GM19035 (cell line): ENCODE data around the gene ATP12A.

Experiments used
- ATAC-seq: cut with Tn5 transposase; IDR thresholded peaks from one replicate; pipeline ENCODE4 v1.9.1; 2021; ENCODE audit not compliant: unreplicated experiment

ATP12A gene

DNA sequence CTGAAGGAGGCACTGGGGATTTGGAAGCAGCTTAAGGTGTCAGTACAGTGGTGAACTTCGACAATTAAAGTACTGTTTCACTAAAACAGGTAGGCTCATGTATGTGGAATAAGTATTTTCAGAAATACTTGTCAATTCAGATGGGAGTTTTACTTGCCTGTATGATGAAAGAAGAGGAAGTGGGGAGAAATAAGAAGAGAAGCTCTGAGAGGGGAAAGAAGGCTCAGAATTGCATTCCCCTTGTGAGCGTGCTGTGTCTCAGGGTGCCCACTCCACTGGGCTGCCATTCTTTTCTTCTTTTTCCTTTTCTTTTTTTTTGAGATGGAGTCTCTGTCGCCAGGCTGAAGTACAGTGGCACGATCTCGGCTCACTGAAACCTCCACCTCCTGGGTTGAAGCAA is 45.2 kb downstream of the ATP12A start:
- ATAC-seq = no peak

DNA sequence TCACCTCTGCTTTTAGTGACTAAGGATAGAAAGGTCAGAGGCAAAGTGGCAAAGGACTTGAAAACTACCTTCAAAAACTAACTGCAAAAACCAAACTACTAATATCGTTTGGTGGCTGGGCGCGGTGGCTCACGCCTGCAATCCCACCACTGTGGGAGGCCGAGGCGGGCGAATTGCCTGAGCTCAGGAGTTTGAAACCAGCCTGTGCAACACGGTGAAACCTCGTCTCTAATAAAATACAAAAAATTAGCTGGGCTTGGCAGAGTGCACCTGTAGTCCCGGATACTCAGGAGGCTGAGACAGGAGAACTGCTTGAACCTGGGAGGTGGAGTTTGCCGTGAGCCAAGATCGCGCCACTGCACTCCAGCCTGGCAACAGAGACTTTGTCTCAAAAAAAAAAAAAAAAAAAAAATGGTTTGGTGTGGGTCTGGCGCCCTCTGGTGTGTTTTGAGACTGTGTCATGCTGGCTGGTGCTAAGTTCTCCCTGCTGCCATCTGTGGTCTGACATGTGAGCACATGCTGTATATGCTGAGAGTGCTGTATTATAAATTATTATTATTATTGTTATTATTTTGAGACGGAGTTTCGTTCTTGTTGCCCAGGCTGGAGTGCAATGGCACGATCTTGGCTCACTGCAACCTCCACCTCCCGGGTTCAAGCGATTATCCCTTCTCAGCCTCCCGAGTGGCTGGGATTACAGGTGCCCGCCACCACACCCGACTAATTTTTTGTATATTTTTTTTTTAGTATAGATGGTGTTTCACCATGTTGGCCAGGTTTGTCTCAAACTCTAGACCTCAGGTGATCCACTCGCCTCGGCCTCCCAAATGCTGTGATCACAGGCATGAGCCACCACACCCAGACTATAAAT is 47.8 kb downstream of the ATP12A start:
- peak; percentile 69 for ATAC-seq

DNA sequence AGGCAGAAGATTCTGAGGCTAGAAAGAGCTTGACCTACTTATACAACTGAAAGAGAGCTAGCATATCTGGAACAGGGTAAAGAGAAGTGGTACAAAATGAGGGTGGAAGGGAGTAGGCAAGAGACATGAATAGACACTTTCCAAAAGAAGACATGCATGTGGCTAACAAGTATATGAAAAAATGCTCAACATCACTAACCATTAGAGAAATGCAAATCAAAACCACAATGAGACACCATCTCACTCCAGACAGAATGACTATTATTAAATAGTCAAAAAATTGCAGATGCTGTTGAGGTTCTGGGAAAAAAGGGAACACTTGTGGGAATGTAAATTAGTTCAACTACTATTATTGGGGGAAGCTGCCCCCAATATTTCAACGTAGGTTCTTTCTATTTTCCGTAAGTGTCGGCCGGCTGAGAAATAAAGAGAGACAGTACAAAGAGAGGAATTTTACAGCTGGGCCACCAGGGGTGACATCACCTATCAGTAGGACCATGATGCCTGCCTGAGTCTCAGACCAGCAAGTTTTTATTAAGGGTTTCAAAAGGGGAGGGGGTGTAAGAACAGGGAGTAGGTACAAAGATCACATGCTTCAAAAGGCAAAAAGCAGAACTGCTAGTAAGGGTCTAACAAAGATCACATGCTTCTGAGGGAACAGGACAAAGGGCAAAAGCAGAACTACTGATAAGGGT is 50.8 kb downstream of the ATP12A start:
- peak; percentile 71 for ATAC-seq

DNA sequence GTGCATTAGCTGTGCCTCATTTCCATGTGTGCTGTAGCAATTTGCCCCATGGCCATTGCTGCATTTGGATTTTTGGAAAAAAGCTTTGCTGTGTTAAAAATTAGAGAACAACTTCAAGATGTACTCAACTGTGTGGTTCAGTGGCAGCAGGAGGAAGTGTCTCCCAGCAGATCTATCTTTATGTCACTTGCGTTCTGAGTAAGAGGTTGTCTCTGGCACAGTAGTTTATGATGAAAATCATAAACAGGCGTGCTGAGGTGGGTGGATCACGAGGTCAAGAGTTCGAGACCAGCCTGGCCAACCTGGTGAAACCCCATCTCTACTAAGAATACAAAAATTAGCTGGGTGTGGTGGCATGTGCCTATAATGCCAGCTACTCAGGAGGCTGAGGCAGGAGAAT is 54.7 kb downstream of the ATP12A start:
- no peak for ATAC-seq

DNA sequence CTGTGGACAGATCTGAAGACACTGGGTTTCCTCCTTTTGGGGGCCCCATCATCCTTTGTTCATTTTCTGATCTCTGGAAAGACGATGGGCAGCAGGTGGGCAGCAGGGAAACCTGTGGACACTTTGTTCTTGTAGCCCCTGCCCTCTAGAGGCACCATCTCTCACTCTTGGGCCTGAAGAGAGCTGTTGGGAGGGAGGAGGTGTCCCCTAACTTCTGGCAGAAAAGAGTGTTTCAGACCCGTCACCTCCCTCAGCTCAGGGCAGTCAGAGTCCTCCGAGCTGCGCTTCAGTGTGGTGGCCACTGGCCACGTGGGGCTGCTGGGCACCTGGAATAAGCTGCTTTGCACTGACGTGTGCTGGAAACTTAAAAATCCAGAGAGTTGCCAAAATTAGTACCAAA is 56.8 kb downstream of the ATP12A start:
- ATAC-seq = no peak

DNA sequence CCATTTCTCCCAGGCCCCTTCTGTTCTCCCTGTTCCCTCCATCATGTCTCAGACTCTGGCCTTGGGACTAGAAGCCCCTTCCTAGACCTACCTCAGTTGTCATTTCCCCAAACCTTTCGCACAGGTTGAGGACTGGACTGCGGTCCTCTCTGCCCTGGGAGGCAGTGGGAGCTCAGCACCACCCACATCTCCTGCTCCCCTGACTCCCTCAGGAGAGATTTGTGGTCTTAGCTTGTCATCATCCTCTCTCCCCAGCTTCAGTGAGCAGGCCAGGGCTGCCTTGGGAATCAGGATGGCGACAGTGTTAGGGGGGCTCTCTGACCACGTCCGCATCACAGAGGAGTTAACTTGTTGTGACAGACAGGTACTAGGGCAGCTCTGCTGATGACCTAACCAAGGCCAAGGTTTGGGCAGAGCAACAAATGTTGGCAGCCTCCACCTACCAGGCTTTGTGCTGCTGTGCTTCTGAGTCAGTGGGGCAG is 58.2 kb downstream of the ATP12A start:
- no peak for ATAC-seq

DNA sequence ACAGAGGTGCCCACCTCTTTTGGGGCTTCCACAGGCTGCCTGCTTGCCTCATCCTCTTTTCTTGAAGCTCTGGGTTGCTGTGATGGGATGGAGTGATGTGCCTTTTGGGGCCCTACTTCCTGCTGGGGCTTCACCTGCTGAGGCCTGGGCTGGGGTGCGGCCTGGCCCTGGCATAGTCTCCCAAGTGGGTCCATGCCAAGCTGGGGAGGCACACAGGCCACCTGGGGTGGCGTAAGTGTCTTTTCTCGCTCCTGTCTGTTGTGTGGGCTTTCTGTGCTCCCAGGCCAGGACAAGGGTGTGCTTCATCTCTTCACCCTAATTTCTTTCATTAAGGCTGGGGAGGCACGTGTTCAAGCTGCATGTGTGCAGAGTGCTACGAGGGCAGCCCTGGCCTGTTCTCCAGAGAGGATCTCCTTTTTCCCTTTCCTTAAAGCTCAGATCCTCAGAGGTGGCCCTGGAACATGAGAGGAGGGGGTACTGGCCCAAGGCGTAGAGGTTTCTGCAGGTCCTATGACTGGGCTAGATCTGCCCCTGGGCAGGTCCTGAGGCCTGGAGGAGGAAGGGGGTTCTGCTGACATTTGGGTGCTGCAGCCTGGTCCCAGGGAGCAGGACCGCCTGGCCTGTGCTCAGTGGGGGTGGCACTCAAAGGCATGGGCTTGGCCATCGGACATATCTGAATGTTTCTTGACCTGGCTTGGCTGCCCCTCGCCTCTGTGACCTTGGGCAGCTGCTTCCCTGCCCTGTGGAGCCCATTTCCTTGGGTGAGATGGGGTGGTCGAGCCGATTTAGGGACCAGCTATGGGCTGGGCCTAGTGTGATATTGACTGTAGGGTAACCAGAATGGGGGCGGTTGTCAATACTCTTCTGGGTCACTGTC is 60.0 kb downstream of the ATP12A start:
- no peak for ATAC-seq

DNA sequence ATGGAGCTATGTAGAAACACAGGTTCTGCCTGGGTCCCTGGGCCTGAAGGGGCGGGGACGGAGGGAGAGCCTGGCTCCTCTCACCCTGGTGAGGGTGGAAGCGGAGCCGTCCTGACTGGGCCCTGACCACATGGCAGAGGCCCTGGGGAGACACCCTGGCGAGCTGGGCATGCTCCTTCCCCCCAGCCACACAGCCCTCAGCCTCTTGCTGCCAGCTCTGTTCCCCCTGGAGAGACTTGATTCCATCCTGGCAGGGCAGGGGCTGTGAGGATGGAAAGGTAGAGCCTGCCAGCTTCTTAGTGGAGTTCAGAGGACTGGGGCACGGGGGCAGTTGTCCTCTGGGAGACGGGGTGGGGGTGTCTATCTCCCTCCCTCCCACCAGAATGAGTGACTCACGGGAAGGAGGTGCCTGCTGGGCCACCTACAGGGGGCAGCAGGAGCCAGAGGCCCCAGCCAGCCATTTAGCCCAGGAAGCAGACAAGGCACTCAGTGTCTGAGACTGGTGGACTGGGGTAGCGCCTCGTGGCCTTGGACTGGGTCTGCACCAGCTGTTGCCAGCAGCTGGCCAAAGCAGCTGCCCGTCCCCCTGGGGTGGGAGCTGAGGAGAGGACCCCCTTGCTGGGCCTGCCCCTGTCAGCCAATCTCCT is 60.9 kb downstream of the ATP12A start:
- ATAC-seq = no peak

DNA sequence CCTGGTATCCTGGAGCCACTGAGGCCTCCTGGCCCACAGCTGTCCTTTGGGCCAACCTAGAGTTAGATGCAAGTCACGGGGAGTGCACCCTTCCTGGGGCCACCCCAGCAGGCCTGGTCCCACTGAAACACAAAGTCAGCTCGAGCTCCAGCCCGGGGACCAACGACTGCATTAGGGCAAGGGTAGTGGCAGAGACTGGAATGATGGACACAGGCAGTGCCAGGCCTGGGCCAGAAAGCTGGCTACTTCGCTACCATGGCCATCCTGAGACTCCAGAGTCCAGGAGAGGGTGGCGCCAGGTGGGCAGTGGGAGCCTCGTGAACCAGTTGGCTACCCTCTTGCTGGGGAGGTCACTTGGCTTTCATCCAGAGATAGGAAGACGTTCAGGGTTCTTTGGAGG is 61.6 kb downstream of the ATP12A start:
- ATAC-seq = no peak

DNA sequence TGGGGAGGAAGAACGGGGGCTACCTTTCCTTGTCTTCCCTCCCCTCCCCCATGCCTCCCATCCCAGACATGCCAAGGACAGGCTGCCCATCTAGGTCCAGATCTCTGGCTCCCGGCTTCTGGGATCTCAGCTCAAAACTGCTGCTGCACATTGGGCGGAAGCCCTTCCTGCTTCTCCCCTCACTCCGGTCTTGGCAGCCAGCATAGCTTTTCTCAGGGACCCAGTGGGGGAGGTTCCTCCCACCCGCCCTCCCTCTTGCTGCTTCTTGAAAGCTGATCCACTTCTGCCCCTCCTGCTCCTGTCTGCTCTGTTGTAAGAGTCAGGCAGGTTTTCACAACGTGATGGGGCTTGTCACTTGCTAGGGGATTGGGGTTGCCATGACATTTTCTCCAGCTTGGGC is 62.1 kb downstream of the ATP12A start:
- no peak for ATAC-seq

DNA sequence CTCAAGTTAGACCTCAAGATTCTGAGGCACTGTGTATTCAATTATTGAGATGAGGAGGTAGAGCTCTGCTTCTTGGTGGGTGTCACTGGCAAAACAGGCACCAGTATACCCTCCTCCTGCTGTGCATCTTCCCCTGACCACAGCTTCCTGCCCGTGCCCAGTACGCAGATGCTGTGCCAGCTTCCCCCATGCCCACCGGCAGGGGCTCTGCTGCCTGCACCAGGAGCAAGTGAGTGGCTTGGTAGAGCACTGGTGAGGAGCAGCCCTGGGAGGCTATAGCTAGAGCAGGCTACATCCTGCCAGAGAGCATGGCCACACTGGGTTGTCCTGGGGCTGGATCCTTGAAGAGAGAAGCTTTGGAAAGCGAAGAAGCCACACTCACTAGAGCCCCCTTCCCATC is 62.8 kb downstream of the ATP12A start:
- ATAC-seq = no peak

DNA sequence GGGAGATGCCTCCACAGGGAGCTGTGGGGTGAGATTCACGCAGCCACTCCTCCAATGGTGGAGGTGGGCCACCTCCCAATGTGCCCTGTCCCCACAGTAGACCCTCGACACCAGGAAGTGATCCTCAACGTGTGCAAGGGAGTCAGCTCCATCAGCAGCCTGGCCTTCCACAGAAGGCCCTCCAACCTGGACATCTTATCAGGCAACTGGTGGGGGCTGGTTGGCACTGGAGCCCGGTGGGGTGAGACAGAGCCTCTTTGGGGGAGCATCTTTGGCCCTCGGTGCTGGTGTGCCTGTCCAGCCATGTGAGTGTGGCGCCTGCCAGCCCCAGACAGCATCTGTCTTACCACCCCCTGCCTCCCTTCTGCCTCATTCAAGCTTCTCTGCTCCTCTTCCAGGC is 64.0 kb downstream of the ATP12A start:
- no peak for ATAC-seq

DNA sequence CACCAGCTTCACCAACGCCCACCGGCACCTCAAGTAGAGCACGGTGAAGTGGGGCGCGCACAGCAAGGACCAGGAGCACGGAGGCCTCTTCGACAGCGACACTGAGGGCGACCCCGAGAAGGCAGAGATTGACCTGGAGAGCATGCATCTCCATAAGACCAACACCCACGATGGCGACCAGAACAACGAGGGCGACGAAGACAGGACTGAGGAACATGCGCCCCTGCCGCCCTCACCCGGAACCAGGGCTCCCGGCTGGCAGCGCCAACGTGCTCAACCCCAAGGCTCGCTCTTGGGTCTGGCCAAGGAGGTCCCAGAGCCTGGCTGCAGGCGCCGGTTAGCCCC is 65.3 kb downstream of the ATP12A start:
- no peak for ATAC-seq

DNA sequence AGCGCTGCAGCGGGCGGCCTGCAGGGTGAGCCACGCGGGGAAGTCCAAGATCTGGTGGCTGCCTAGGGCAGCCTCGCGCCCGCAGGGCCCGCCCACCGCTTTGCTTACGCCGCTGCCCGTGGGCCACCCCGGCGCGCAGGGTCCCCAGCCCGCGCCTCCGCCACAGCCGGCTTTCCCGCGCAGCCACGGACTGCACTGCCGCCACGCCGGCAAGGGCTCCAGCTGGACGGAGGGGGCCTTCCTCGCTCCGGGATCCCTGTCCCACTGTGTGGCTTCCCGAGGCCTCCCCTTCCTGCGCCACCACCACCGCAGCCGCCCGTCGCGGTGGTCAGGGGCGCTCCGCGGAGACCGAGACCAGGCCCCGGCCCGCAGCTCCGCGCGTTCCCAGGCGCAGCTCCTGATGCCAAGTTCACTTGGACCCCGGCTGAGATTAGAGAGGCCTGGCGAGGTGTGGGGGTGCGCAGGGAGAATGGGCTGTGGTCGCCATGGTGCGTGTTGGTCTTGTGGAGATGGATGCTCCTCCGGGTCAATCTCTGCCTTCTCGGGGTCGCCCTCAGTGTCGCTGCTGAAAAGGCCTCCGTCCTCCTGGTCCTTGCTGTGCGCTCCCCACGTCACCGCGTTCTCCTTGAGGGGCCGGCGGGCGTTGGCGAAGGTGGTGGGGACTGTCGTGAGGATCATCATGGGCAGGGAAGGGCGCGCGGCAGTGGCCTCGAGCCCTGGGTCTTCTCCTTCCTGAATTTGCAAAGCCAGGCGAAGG is 65.8 kb downstream of the ATP12A start:
- ATAC-seq = no peak

DNA sequence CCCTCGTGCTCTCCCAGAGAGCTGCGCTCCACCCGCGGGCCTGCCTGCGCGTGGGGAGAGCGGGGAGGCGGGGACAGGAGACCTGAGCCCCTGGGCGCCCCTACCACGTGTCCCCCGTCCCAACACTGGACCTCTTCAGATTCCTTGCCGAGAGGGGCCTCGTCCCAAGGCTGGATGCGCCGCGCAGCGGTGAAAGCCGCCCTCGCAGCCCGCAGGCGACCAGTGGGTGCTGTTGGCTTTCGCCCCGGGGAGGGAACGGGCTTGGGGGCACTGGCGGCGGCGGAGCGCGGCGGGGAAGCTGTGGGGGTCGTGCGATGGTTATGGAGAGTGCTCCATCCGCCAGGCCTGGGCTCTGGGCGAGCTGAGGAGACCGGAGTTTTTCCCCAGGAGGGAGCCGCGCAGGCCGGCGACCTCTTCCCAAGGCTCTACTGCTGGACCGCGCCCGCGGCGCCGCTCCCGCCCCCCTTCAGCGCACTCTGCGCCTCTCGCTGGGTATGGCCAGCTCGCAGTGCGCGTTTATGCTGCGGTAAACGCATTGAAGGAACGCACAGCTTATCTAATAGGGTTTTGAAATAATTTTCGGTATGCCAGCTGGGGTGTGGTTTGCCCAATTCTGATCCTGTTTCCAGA is 66.5 kb downstream of the ATP12A start:
- ATAC-seq = no peak

DNA sequence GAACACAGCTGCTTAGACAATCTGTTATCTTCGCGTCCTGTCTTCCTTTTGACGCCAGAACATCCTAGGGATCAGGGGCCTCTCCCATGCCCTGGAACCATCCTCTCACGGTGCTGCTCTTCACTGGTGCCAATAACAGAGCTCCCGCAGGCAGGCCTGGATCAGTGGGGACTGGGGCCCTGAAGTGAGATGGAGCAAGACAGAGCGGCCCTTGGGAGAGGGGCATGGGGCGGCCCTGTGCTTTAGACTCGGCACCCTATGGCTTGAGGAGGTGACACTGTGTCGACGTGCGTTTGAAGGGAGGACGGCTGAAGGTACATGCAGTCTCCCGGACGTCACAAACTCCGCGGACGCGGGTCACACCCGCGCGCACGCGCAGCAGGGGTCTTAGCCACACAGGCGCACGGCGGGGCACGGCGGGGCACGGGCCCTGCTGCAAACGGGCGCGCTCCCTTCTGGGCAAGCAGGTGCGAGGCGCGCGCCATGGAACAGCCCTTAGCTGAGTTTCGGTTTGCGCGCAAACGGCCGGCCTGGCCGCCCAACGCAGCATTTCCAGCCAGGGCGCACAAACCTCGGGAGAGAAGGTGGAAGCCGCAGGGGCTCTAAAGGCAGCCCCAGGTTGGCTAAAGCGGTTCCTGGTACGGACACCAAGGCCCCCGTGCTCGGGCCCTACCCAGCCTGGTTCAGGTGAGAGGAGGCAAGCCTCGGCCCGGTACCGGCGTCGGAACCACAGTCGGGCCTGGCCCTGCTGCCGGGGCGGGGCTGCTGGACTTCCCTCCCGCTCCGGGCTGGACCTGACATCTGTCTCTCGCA is 67.2 kb downstream of the ATP12A start:
- no peak for ATAC-seq

DNA sequence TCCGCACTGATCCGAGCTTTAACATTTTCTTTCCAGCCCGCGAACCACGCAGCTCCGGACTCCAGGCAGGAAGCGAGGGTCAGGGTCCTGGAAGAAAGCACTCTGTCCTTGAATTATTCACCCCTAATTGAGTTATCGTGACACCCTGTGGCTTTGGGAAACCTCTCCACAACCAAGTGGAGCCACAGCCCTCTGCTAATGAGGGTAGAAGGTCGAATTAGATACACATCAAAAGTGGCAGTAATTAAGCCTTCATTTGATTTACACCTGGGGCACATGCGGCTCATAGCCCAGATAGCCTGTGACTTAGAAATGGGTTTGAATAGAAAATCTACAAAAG is 67.8 kb downstream of the ATP12A start:
- ATAC-seq = no peak

DNA sequence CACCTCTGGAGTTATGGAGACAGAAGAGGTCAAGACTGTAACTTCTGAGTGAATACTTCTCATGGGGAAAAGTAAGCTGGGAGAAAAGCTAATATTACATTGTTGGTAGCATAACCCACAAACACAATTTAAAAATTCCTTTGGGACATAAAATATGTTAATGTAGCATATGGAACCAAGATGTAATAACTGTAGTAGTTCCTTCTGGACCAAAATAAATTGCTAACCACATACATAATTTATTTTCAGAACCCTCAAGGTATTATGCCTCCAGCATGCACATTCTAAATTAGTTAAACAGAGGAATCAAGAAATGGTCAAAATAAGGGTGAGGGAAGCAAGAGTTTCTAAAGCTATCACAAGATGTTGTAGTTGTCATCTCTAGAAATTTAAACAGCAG is 79.0 kb downstream of the ATP12A start:
- ATAC-seq = no peak
